Measurements from ENCODE around the gene BCL2.

- no peak for TF ChIP-seq EZH2 (IDR thresholded peaks at IDR 0.05)
- TF ChIP-seq POLR2AphosphoS5 (IDR thresholded peaks at IDR 0.05; ENCODE audit: borderline replicate concordance, low read depth, low read length): no peak
- TF ChIP-seq FOXP2 (optimal IDR thresholded peaks at IDR 0.05; ENCODE audit: control extremely low read depth, extremely low read length, insufficient read depth): no peak
These were observed 174.3 kb downstream of the BCL2 start for GRCh38 chr18:63145166-63145850.

Data from SK-N-MC (cell line).